AG10803 (cell line): ENCODE results near the gene EBI3.
"Not testable (repeated sequence)": the region's sequence is repeated elsewhere in the genome, so short reads cannot be mapped to it uniquely, and the experiment has no call there.

Experiments
- DNase-seq: peaks from one replicate; pipeline ENCODE4 v3.0.0; 2010; ENCODE audit warnings: low read depth
- H3K4me3 ChIP-seq: 2 replicates; pipeline ENCODE4 v1.5.1; 2011; ENCODE audit warnings: mild to moderate bottlenecking, low read length, control low read depth
- TF ChIP-seq, protein P1 (sequence below): conservative IDR thresholded peaks from 2 replicates; pipeline ENCODE4 v1.5.1; 2011; ENCODE audit warnings: mild to moderate bottlenecking, low read length, control low read depth, inconsistent platforms

EBI3 gene

DNA sequence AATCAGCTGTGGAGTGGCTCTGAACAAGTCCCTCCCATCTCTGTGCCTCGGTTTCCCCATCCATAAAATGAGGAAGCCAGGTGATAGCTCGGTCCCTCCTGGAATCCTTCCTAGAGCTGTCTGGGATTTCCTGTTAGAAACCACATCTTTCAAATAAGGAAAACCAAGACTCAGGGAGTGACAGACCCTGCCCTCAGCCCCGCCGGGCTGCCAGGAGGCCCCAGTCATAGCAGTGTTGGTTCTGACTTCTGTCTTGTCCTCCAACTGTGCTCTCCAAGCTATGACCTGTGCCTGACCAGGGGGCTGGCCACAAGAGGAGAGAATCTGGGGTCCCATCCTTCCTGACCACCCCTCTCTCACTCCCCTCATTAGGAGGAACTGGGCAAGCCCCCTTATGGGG is 48.7 kb downstream of the EBI3 start:
- H3K4me3 ChIP-seq, result no peak overlapping the region

DNA sequence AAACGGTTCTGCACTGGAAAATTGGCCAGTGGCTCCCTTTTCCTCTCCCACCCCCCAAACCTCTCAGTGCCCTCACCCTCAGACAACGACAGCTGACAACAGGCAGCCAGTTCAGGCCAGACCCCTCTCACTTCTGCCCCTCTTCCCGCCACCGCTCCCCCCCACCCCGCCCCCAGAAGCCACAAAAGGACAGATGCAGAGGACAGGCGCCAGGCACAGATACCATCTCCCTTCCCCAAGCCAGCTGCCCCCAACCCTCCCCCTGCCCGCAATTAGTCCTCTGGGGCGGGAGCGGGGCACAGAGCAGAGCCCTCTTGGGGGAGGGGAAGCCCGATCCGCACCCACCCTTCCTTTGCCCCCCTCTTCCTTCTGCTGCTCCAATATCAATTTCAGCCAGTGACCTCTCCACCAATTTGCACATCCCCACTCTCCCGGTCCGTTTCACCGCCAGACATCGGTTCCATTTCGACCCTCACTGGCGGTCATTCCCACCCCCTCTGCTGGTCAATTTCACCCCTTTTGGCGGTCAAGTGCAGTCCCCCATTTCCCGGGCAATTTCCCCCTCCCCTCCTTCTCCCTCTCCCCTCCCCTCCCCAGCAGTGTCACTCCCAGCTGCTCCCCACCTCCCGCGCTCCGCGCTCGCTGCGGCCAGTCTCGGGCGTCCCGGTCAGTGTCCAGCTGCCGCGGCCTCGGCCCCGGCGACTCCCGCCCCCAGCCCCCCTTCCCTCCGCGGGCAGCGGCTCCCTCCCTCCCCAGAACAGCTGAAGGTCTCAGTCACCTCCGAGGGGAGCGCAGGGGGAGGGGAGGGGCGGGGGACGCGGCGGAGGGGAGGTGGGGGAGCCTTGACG is 49.3 kb downstream of the EBI3 start, which contains the start of gene SHD:
Gene SHD (plus strand): TSS at position 848 of the 848 bp plus-strand sequence. CDS start 798 bp downstream, outside the sequence.
- H3K4me3 ChIP-seq, result no peak within 1 kb of the TSS
- TF ChIP-seq, protein P1, sequence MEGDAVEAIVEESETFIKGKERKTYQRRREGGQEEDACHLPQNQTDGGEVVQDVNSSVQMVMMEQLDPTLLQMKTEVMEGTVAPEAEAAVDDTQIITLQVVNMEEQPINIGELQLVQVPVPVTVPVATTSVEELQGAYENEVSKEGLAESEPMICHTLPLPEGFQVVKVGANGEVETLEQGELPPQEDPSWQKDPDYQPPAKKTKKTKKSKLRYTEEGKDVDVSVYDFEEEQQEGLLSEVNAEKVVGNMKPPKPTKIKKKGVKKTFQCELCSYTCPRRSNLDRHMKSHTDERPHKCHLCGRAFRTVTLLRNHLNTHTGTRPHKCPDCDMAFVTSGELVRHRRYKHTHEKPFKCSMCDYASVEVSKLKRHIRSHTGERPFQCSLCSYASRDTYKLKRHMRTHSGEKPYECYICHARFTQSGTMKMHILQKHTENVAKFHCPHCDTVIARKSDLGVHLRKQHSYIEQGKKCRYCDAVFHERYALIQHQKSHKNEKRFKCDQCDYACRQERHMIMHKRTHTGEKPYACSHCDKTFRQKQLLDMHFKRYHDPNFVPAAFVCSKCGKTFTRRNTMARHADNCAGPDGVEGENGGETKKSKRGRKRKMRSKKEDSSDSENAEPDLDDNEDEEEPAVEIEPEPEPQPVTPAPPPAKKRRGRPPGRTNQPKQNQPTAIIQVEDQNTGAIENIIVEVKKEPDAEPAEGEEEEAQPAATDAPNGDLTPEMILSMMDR, result no peak
- no peak for DNase-seq

More for the DNA sequence above, 48.7 kb downstream of the EBI3 start:
- no peak for DNase-seq
- TF ChIP-seq, protein P1, result no peak

DNA sequence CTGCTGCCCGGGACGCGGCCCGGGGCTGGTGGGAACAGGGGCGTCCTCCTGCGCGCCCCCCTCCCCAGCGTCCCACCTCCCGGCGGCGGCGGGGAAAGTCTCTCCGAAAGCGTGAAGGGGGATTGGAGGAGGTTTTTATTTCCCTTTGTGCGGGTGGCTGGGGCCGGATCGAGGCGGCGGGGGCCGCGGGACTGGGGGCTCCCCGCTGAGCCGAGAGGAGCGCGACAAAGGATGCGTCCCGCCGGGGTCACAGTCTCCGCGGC is 49.9 kb downstream of the EBI3 start:
- H3K4me3 ChIP-seq, result no peak overlapping the region
- DNase-seq, result no peak
- TF ChIP-seq, protein P1, result no peak

DNA sequence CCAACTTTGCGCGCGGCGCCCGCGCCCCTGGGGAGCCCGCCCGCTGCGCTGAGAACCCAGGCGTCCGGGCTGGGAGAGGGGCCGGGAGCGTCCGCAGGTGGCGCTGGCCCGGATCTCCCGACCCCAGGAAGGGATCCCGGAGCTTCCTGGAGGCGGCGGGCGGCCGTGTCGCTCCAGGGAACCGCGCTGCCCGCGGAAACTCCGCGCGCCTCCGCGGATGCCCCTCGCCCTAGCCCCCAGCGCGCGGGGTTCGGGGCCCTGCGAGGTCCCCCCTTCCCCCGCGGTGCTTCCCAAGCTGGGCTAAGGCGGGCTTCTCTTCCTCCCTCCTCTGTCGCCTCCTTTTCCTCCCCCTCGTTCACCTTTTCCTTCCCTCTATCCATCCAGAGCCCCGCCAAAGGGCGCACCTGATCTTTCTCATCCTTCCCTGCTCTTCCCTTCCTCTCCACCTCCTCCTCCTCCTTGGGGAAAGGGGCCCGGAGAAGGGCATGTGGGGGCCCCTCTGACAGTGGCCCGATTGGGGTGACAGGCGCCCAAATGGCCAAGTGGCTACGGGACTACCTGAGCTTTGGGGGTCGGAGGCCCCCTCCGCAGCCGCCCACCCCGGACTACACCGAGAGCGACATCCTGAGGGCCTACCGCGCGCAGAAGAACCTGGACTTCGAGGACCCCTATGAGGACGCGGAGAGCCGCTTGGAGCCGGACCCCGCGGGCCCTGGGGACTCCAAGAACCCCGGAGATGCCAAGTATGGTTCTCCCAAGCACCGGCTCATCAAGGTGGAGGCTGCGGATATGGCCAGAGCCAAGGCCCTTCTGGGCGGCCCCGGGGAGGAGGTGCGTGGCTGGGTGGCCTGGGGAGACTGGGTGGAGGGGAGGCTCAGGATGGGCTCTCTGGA is 50.5 kb downstream of the EBI3 start:
- DNase-seq, result no peak
- TF ChIP-seq, protein P1, result no peak
- no peak overlapping the region for H3K4me3 ChIP-seq

DNA sequence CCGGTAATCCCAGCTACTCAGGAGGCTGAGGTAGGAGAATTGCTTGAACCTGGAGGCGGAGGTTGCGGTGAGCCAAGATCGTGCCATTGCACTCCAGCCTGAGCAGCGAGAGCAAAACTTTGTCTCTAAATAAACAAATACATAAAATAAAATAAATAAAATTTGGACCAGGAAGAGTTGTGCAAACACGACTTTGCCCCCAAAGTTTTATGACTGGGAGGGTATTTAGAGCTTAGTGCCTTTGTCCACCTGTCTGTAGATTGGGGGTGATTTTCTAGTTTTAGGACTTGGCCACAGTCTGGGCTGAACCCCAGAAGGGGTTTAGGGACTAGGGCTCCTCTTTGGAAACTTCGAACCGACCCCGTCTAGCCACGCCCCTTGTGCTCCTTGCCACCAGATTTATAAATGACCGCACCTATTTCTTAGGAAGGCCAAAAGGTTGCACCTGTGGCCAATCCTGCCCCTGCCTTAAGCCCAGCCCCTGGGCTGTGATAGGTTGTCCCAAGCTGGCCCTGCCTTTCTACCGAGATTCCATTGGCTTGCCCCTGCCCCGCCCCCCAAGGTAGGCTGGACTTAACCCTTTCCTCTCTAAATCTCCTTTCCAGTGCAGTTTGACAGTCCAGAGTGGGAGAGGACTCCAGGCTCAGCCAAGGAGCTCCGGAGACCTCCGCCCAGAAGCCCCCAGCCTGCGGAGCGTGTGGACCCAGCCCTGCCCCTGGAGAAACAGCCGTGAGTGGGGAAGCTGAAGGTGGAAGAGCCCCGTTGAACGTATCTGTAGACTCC is 55.0 kb downstream of the EBI3 start:
- no peak for DNase-seq
- no peak overlapping the region for H3K4me3 ChIP-seq

DNA sequence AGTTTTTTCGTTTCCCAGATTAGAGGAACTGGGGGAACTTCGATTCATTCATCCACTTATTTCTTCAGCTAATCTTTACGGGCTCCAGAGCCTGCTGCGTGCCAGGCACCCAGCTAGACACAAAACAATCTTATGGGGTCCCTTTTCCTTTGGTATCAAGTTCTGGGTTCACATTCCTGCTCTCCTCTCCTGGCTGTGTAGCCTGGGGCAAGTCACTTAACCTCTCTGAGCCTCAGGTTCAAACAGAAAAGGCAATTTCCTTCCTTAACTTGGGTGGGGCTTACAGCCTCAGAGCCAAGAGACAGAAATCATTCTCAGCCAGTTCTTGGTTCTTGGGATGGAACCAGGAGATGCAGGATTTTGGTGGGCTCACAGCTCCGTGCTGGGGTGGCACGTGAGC is 55.7 kb downstream of the EBI3 start:
- DNase-seq, result no peak
- TF ChIP-seq, protein P1, result no peak
- H3K4me3 ChIP-seq, result no peak overlapping the region

More for the DNA sequence above, 55.0 kb downstream of the EBI3 start:
- TF ChIP-seq, protein P1, result no peak

DNA sequence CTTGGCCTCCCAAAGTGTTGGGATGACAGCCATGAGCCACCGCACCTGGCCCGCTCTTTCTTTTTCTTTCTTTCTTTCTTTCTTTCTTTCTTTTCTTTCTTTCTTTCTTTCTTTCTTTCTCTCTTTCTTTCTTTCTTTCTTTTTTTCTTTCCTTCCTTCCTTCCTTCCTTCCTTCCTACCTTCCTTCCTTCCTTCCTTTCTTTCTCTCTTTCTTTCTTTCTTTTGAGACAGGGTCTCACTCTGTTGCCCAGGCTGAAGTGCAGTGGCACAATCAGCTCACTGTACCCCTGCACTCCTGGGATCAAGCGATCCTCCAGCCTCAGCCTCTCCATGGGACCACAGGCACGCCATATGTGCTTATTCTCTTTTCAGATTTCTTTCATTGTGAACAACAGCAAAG is 56.8 kb downstream of the EBI3 start:
- not testable (repeated sequence) for H3K4me3 ChIP-seq, DNase-seq
